ENCODE results near the gene GRAMD1A.

Gene GRAMD1A

DNA sequence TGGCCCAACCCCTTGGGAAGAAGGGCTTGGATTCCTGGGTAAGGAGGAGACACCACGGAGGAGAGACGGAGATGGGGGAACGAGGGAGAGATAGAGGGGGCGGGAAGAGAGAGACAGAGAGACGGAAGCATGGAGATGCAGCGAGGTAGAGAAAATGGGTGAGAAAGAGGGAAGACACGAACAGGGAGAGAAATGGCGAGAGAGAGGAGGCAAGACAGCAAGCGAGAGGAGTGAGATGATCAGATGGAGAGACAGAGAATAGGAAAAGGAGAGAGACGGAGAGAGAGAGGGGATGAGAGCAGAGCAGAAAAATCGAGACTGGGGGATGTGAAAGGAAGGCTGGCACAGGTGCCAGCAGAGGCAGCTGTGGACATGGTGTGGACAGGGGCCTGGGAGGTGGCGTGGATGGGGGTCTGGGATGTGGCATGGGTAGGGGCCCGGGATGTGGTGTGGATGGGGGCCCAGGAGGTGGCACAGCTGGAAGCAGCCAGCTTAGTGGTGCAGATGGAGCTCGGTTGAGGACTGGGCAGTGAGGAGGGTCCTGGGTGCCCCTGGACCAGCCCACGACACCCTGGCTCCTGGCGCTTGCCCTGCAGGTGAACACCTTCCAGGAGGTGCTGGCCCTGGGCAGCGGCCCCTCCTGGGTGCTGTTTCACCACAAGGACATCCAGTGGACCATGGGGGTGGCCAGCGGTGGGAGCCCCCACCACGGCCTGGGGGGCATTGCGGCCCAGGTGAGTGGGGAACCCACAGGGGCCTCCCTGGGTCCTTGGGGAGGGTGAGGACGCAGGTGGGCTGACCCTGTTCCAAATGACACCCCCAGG lies 75.3 kb downstream of the GRAMD1A start:
- DNase-seq (ENCODE audit: low read depth): no peak

DNA sequence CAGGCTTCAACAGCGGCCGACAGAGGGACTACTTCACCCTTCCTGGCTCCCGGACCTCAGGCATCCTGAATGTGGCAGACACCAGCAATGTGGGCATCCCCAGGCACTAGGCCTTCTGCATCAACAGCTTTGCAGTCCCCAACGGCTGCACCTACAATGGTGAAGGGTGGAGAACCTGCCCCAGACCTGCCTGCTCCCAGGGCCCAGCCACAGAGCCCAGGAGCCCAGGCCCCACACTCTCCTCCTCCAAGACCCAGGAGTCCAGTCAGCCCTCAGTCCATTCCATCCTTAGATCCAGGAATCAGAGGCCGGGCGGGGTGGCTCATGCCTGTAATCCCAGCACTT lies 75.9 kb downstream of the GRAMD1A start:
- DNase-seq (ENCODE audit: low read depth): no peak

All from HS-27A (cell line).